K562 (cell line): ENCODE data around the gene LSS. TPM values are rescaled to one million over a fixed set of nuclear protein-coding genes. Genes with fewer than 3 reads are reported as not detected.

Experiments used
- ATAC-seq: fragments of 200-7000 bp; cut with Tn5 transposase; 3 replicates; pipeline ENCODE4 v1.9.1; 2020; ENCODE audit warnings: moderate library complexity
- BruUV-seq: library from RNA; stranded (reverse); fragments of 400-500 nt; replicated peaks from 2 replicates; lab custom pipeline; 2021; lab: Mats Ljungman, UMichigan
- CTCF ChIA-PET: fragments of 300-600 bp; formaldehyde crosslinking; extraction: SDS; loops from one replicate; lab custom pipeline; 2021; ENCODE audit warnings: low intra/inter-chr PET ratio; lab: Yijun Ruan, JAX
- POLR2A ChIA-PET: fragments of 300-600, 350-650 bp; sonication (Branson Sonifier 250); formaldehyde crosslinking; extraction: SDS; loops from one replicate; lab custom pipeline; 2021; ENCODE audit warnings: antibody characterized with exemption, inconsistent platforms; lab: Yijun Ruan, JAX
- DNase-seq, 4 experiments: peaks; one replicate each; pipeline versions ENCODE4 v3.0.0 to v3.0.0-alpha.2; 2011 to 2018; ENCODE audit warnings: low spot score in 3 of 4, mixed read lengths in 3 of 4; ENCODE audit errors: extremely low read depth in 1 of 4
- FAIRE-seq: peaks from 2 replicates; lab custom pipeline; 2011; peaks lifted over from hg19 to GRCh38; lab: Jason Lieb, UNC
- H2AFZ ChIP-seq: 2 replicates; pipeline ENCODE4 v1.6.0; 2011; ENCODE audit warnings: low read depth, low read length, control low read depth, inconsistent platforms
- H3K27ac ChIP-seq: fragments of 200-600 bp; 3 replicates; pipeline ENCODE4 v1.8.0; 2011; ENCODE audit warnings: low read depth, mild to moderate bottlenecking, control low read depth, inconsistent platforms, low read length, moderate library complexity, mixed read lengths; ENCODE audit errors: extremely low read depth
- H3K27me3 ChIP-seq, 2 experiments: fragments of 300-600 bp in 1 of 2; 2 replicates in 1 of 2; 3 replicates in 1 of 2; pipeline versions ENCODE4 v1.6.0 to v1.8.0; 2011; ENCODE audit warnings: inconsistent platforms in 2 of 2, low read length in 2 of 2, mild to moderate bottlenecking in 1 of 2, mixed read lengths in 1 of 2, moderate library complexity in 1 of 2; ENCODE audit not compliant: control insufficient read depth in 2 of 2, insufficient read depth in 2 of 2
- H3K36me3 ChIP-seq: fragments of 300-600 bp; 3 replicates; pipeline ENCODE4 v1.8.0; 2011; ENCODE audit warnings: mild to moderate bottlenecking, low read length, inconsistent platforms; ENCODE audit not compliant: control insufficient read depth, insufficient read depth
- H3K4me1 ChIP-seq, 2 experiments: fragments of 200-600 bp in 1 of 2; replicated peaks in 1 of 2; 2 replicates in 1 of 2; 3 replicates in 1 of 2; pipeline versions ENCODE4 v1.5.1 to v1.8.0; 2011; ENCODE audit warnings: inconsistent platforms in 2 of 2, low read length in 2 of 2, mild to moderate bottlenecking in 1 of 2, mixed read lengths in 1 of 2, moderate library complexity in 1 of 2; ENCODE audit not compliant: control insufficient read depth in 2 of 2, insufficient read depth in 2 of 2
- H3K4me2 ChIP-seq: 2 replicates; pipeline ENCODE4 v1.6.1; 2011; ENCODE audit warnings: low read length, control low read depth, inconsistent platforms, mixed read lengths; ENCODE audit not compliant: insufficient read depth
- H3K4me3 ChIP-seq: fragments of 200-600 bp; sonication (generic), shearing (Covaris generic); 2 replicates; pipeline ENCODE4 v1.5.1; 2016; ENCODE audit warnings: control low read depth, inconsistent platforms
- H3K79me2 ChIP-seq: fragments of 200-600 bp; 3 replicates; pipeline ENCODE4 v1.8.0; 2011; ENCODE audit warnings: low read length, inconsistent platforms; ENCODE audit not compliant: control insufficient read depth, insufficient read depth
- H3K9ac ChIP-seq, 2 experiments: 2 replicates each; pipeline versions ENCODE4 v1.6.0 to v1.6.1; 2011; ENCODE audit warnings: low read depth in 2 of 2, low read length in 2 of 2, control low read depth in 1 of 2, inconsistent platforms in 1 of 2, mild to moderate bottlenecking in 1 of 2, mixed read lengths in 1 of 2; ENCODE audit not compliant: insufficient read depth in 1 of 2
- H3K9me1 ChIP-seq: one replicate; pipeline ENCODE4 v1.6.0; 2011; ENCODE audit warnings: inconsistent platforms, mild to moderate bottlenecking, low read length, moderate library complexity; ENCODE audit not compliant: control insufficient read depth, insufficient read depth
- H3K9me3 ChIP-seq: replicated peaks from 2 replicates; pipeline ENCODE4 v1.5.1; 2011; ENCODE audit warnings: low read depth, low read length, inconsistent platforms; ENCODE audit not compliant: control insufficient read depth, insufficient read depth
- H4K20me1 ChIP-seq: replicated peaks from 2 replicates; pipeline ENCODE4 v1.6.1; 2011; ENCODE audit warnings: low read length, inconsistent platforms, mixed read lengths; ENCODE audit not compliant: control insufficient read depth, insufficient read depth
- EZH2 ChIP-seq: IDR thresholded peaks from 2 replicates; pipeline ENCODE4 v1.6.1; 2012; ENCODE audit warnings: low read depth, mild to moderate bottlenecking, inconsistent platforms, low read length, borderline replicate concordance
- POLR2G ChIP-seq: fragments of 200-400 bp; formaldehyde crosslinking; IDR thresholded peaks from 2 replicates; pipeline ENCODE4 v1.6.1; 2017; ENCODE audit warnings: low read depth, mild to moderate bottlenecking, antibody characterized with exemption, low read length, moderate library complexity
- SMARCB1 ChIP-seq: IDR thresholded peaks from 2 replicates; pipeline ENCODE4 v1.6.1; 2011; ENCODE audit warnings: improper control_type of control experiment, low read depth; ENCODE audit not compliant: insufficient read length
- SNRNP70 ChIP-seq: fragments of 200-400 bp; formaldehyde crosslinking; optimal IDR thresholded peaks from 2 replicates; pipeline ENCODE3; 2017; ENCODE audit warnings: low read depth, low read length
- SP1 ChIP-seq: sonication (generic); formaldehyde crosslinking; IDR thresholded peaks from 2 replicates; pipeline ENCODE4 v1.8.1; 2022; ENCODE audit warnings: mild to moderate bottlenecking, missing genetic modification reagents
- ZBTB1 ChIP-seq: sonication (generic); formaldehyde crosslinking; IDR thresholded peaks from 2 replicates; pipeline ENCODE4 v1.8.1; 2023; ENCODE audit warnings: missing genetic modification reagents, low read depth, mild to moderate bottlenecking, borderline replicate concordance
- ZBTB7A ChIP-seq: IDR thresholded peaks from 2 replicates; pipeline ENCODE4 v1.6.1; 2011; ENCODE audit warnings: low read depth, mild to moderate bottlenecking, low read length, moderate library complexity, borderline replicate concordance; ENCODE audit not compliant: control insufficient read depth
- WGBS: fragments of 100-300 bp; shearing (Covaris generic); methylation state at CpG from one replicate; pipeline ENCODE4 v1.1.6; 2016; ENCODE audit warnings: low coverage, mixed read lengths; ENCODE audit not compliant: insufficient coverage; ENCODE audit errors: missing lambda C conversion rate; 5-methylcytosine and 5-hydroxymethylcytosine counted together
- in situ Hi-C: fragments of 300-500 bp; cut with MboI; formaldehyde crosslinking; loops from 4 replicates; pipeline ENCODE4 v1.15.0; 2018; ENCODE audit warnings: inconsistent platforms, mixed read lengths
- intact Hi-C: fragments of 100-400 bp; cut with micrococcal nuclease; formaldehyde crosslinking; loops from 2 replicates; pipeline ENCODE4 v1.14.2; 2022
- polyA plus RNA-seq, 8 experiments: library from polyadenylated mRNA; depleted of rRNA in 4 of 8; stranded (reverse) in 5 of 8; unstranded in 3 of 8; fragments of >200 nt; fragmentation: Nextera tagmentation in 2 of 8; fragmentation: Illumina TruSeq in 1 of 8; extraction: Ambion mirVana in 2 of 8; extraction: Trizol in 1 of 8; gene quantifications; 2 replicates each; pipeline versions ENCODE4 v1.2.1 to v1.2.3, GENCODE V29; 2011 to 2014; ENCODE audit warnings: inconsistent platforms in 1 of 8, missing spikeins in 1 of 8
- total RNA-seq, 7 experiments: library from RNA; depleted of rRNA in 6 of 7; stranded (reverse); fragments of >200 nt in 6 of 7; fragmentation: Illumina TruSeq in 2 of 7; extraction: Trizol in 2 of 7; gene quantifications; 2 replicates each; pipeline versions ENCODE4 v1.2.1 to v1.2.3, GENCODE V29; 2011 to 2021; ENCODE audit warnings: low replicate concordance in 1 of 7
- TF ChIP-seq, protein P1 (sequence below): sonication (generic); formaldehyde crosslinking; IDR thresholded peaks from 2 replicates; pipeline ENCODE4 v1.5.0; 2020; ENCODE audit warnings: missing genetic modification reagents

The LSS gene
- total and polyA plus RNA-seq, 9 of the 15 experiments (the other 6 are each of a cell fraction or from before 2014, with no cell fraction given) = 2.2 to 89.5 (median 37.4) TPM

DNA sequence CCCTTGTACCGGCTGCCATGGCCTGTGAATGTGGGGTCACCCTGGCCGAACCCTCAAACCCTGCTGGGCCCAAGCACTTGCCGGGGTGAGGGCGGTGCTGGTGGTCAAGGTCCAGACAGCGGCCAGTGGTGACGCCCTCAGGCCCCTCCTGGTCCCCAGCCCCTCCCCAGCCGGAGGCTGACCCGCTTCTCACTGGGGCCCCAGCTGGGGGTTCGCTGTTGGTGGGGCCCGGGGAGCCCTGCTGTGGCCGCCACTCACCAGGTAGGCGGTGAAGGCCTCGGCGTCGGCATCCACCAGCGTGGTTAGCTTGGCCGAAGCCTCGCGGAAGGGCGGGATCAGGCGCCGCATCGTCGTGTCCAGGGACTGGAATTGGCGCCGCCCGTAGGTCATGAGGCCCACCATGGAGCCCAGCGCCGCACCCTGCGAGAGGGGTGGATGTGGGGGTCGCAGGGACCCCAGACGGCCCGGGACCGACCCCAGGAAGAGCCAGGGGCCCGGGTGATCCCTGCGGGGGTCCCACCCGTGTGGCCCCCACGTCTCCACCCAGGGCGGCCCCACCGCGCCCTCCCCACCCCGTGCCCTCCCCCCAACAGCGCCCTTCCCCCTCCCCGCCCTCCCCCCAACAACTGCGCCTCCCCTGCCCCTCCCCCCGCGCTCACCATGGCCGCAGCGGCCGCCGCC, 83.3 kb downstream of the LSS start:
- H3K9me3 ChIP-seq = peaks cover 3% of the 10 kb centered on the region; the same call in 1 of the 2 replicates
- DNase-seq (no peak), ATAC-seq (no peak), FAIRE-seq (no peak)
- WGBS = 93% methylated on average over 26 of the region's 51 CpGs
- POLR2A ChIA-PET = no interaction called here
- CTCF ChIA-PET = no interaction called here
- H3K4me2 ChIP-seq = no peak overlapping the region
- H3K79me2 ChIP-seq = no peaks in the 10 kb centered on the region
- no peak overlapping the region for H2AFZ ChIP-seq
- H3K4me3 ChIP-seq = no peak overlapping the region
- intact Hi-C loops = loop anchor here (10.0 kb wide), 2 partner anchors 140 to 320 kb away; partner anchors contain the start of genes MCM3AP and YBEY
- H3K27me3 ChIP-seq = peaks cover 0 to 6% of the 10 kb centered on the region in 2 experiments; a peak in 3 of 5 replicates
- H3K4me1 ChIP-seq = peaks cover 5 to 47% of the 10 kb centered on the region in 2 experiments; a peak in 4 of 5 replicates
- no peaks in the 10 kb centered on the region for H4K20me1 ChIP-seq
- no peaks in the 10 kb centered on the region for H3K36me3 ChIP-seq
- no TSS peak for BruUV-seq
- H3K9me1 ChIP-seq = no peaks in the 10 kb centered on the region
- H3K9ac ChIP-seq = peak overlapping the region in 1 of 2 experiments; percentile 39; a peak in 2 of 4 replicates
- no peak overlapping the region for H3K27ac ChIP-seq
- in situ Hi-C loops = no loop called here
- TF ChIP-seq, protein P1, sequence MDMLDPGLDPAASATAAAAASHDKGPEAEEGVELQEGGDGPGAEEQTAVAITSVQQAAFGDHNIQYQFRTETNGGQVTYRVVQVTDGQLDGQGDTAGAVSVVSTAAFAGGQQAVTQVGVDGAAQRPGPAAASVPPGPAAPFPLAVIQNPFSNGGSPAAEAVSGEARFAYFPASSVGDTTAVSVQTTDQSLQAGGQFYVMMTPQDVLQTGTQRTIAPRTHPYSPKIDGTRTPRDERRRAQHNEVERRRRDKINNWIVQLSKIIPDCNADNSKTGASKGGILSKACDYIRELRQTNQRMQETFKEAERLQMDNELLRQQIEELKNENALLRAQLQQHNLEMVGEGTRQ (CRISPR knock-in tag) = no peak
- TF ChIP-seq ZBTB1 = no peak
- TF ChIP-seq SP1 (CRISPR knock-in tag) = no peak
- peak; percentile 34 for TF ChIP-seq POLR2G
- no peak for TF ChIP-seq SMARCB1
- TF ChIP-seq ZBTB7A = peak; percentile 7; the same call in 1 of the 2 replicates
- no peak for TF ChIP-seq EZH2
- no peak for TF ChIP-seq SNRNP70
